Globus pallidus (tissue), 1 donor: ENCODE results near the gene BMP5.

Experiments
- DNase-seq: peaks from one replicate; pipeline ENCODE4 v3.0.0-alpha.2; 2015; ENCODE audit warnings: low spot score

The BMP5 gene

GRCh38 chr6:55811074-55811473 is 64.3 kb downstream of the BMP5 start:
- DNase-seq = no peak

- DNase-seq = no peak
Measured at GRCh38 chr6:55802259-55802658, 73.1 kb downstream of the BMP5 start.

GRCh38 chr6:55798571-55798970 is 76.8 kb downstream of the BMP5 start:
- DNase-seq = no peak

GRCh38 chr6:55794136-55794812 is 81.1 kb downstream of the BMP5 start:
- no peak for DNase-seq

- DNase-seq = no peak
Measured at GRCh38 chr6:55785273-55785672, 90.1 kb downstream of the BMP5 start.

GRCh38 chr6:55782275-55782674 is 93.1 kb downstream of the BMP5 start:
- no peak for DNase-seq

- no peak for DNase-seq
Measured at GRCh38 chr6:55778705-55779104, 96.7 kb downstream of the BMP5 start.

- DNase-seq = no peak
Measured at GRCh38 chr6:55777469-55777868, 97.9 kb downstream of the BMP5 start.

GRCh38 chr6:55776113-55776512 is 99.3 kb downstream of the BMP5 start:
- no peak for DNase-seq

GRCh38 chr6:55775029-55775318 is 100.4 kb downstream of the BMP5 start:
- no peak for DNase-seq

GRCh38 chr6:55774286-55775028 is 100.9 kb downstream of the BMP5 start:
- no peak for DNase-seq

- no peak for DNase-seq
Measured at GRCh38 chr6:55773620-55774216, 101.7 kb downstream of the BMP5 start.

GRCh38 chr6:55772730-55773129 is 102.7 kb downstream of the BMP5 start:
- no peak for DNase-seq

GRCh38 chr6:55759536-55759935 is 115.9 kb downstream of the BMP5 start:
- DNase-seq = no peak

- DNase-seq = no peak
Measured at GRCh38 chr6:55758156-55758937, 117.0 kb downstream of the BMP5 start.

GRCh38 chr6:55756531-55757031 is 118.8 kb downstream of the BMP5 start:
- no peak for DNase-seq

GRCh38 chr6:55748880-55749279 is 126.5 kb downstream of the BMP5 start:
- no peak for DNase-seq

GRCh38 chr6:55746473-55746872 is 128.9 kb downstream of the BMP5 start:
- no peak for DNase-seq

- no peak for DNase-seq
Measured at GRCh38 chr6:55734256-55734655, 141.1 kb downstream of the BMP5 start.

GRCh38 chr6:55729665-55730064 is 145.7 kb downstream of the BMP5 start:
- DNase-seq = no peak

- no peak for DNase-seq
Measured at GRCh38 chr6:55726144-55726543, 149.2 kb downstream of the BMP5 start.

GRCh38 chr6:55714831-55715230 is 160.6 kb downstream of the BMP5 start:
- no peak for DNase-seq

GRCh38 chr6:55713436-55713835 is 162.0 kb downstream of the BMP5 start:
- DNase-seq = no peak
